CD4-positive, alpha-beta T cell treated with Interleukin-17A for 4 hours (primary cell): Measurements from ENCODE around the gene C1QL2.

Experiments
- DNase-seq: peaks from one replicate; pipeline ENCODE4 v3.0.0-alpha.2; 2020; ENCODE audit warnings: mixed read lengths

The C1QL2 gene

GRCh38 chr2:119178776-119179175 lies 20.2 kb upstream of the C1QL2 start:
- DNase-seq: no peak

GRCh38 chr2:119177838-119178190 lies 19.3 kb upstream of the C1QL2 start:
- no peak for DNase-seq

- no peak for DNase-seq
Observed at GRCh38 chr2:119177171-119177837, 18.8 kb upstream of the C1QL2 start.

GRCh38 chr2:119175517-119175916 lies 17.0 kb upstream of the C1QL2 start:
- DNase-seq: no peak

- DNase-seq: no peak
Observed at GRCh38 chr2:119174993-119175347, 16.4 kb upstream of the C1QL2 start.

- DNase-seq: peak; percentile 67
Observed at GRCh38 chr2:119174216-119174992, 15.9 kb upstream of the C1QL2 start.

GRCh38 chr2:119173556-119174060 lies 15.1 kb upstream of the C1QL2 start:
- no peak for DNase-seq

GRCh38 chr2:119170504-119170903 lies 12.0 kb upstream of the C1QL2 start:
- no peak for DNase-seq

- no peak for DNase-seq
Observed at GRCh38 chr2:119169717-119170116, 11.2 kb upstream of the C1QL2 start.

- no peak for DNase-seq
Observed at GRCh38 chr2:119160361-119160990, 1.9 kb upstream of the C1QL2 start.

- DNase-seq: no peak
Observed at GRCh38 chr2:119157850-119158511, 570 bp downstream of the C1QL2 start.

GRCh38 chr2:119156891-119157773 lies 1.4 kb downstream of the C1QL2 start:
- DNase-seq: no peak

GRCh38 chr2:119156105-119156890 lies 2.3 kb downstream of the C1QL2 start:
- DNase-seq: no peak

- DNase-seq: no peak
Observed at GRCh38 chr2:119155633-119156032, 2.9 kb downstream of the C1QL2 start.

GRCh38 chr2:119154076-119154475 lies 4.5 kb downstream of the C1QL2 start:
- no peak for DNase-seq

GRCh38 chr2:119149611-119150010 lies 8.9 kb downstream of the C1QL2 start:
- no peak for DNase-seq

GRCh38 chr2:119147776-119148715 lies 10.5 kb downstream of the C1QL2 start:
- no peak for DNase-seq

- no peak for DNase-seq
Observed at GRCh38 chr2:119144806-119145205, 13.7 kb downstream of the C1QL2 start.

GRCh38 chr2:119142824-119143223 lies 15.7 kb downstream of the C1QL2 start:
- no peak for DNase-seq

GRCh38 chr2:119137502-119137901 lies 21.0 kb downstream of the C1QL2 start:
- DNase-seq: no peak
